Adrenal gland (tissue), 5 donors: ENCODE results near the gene HIRA.

Experiments used
- CTCF ChIP-seq, 6 experiments: fragments of 450-650 bp in 4 of 6; fragments of 200-600 bp in 2 of 6; sonication (generic) in 1 of 6; IDR thresholded peaks; 1 replicate in 5 of 6; 2 replicates in 1 of 6; pipeline versions ENCODE4 v1.5.1 to v1.8.0; 2016 to 2021; ENCODE audit warnings: antibody characterized with exemption in 6 of 6, mild to moderate bottlenecking in 2 of 6, moderate library complexity in 1 of 6
- POLR2A ChIP-seq, 2 donors: fragments of 450-650 bp; IDR thresholded peaks; one replicate each; pipeline ENCODE4 v1.6.1; 2017; ENCODE audit warnings: antibody characterized with exemption in 2 of 2, mild to moderate bottlenecking in 2 of 2, moderate library complexity in 1 of 2
- donor health status: DM: no; HTN: no; CAD: no.

GRCh38 chr22:19360862-19361261 lies 70.7 kb downstream of the HIRA start:
- TF ChIP-seq CTCF (IDR thresholded peaks at IDR 0.05): no peak
- TF ChIP-seq POLR2A (IDR thresholded peaks at IDR 0.05): no peak
